HG02588 (cell line): ENCODE data around the gene PLD4.
A peak's percentile ranks its signal among the peaks of the same experiment; 100 is the strongest.
"Not testable (repeated sequence)": the region's sequence is repeated elsewhere in the genome, so short reads cannot be mapped to it uniquely, and the experiment has no call there.

Source experiments
- ATAC-seq: cut with Tn5 transposase; IDR thresholded peaks from one replicate; pipeline ENCODE4 v1.9.1; 2021; ENCODE audit warnings: mild to moderate bottlenecking, moderate library complexity; ENCODE audit not compliant: unreplicated experiment

The PLD4 gene

DNA sequence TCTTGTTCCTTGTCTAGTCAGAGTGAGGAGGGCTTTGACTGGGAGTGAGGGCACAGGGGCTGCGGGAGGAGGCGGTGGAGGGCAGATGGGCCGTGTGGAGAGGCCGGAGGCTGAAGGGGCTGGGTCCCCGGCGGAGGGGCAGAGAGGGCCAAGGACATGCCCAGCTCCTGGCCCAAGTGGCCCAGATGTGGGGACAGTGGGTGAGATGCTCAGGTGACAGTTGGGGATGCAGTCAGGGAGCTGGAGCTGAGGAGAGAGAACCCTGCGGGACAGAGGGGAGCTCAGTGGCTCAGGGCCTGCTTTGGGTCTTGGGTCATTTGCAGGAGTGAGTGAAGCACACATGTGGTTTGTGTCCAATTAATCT, 26.5 kb upstream of the PLD4 start:
- no peak for ATAC-seq

DNA sequence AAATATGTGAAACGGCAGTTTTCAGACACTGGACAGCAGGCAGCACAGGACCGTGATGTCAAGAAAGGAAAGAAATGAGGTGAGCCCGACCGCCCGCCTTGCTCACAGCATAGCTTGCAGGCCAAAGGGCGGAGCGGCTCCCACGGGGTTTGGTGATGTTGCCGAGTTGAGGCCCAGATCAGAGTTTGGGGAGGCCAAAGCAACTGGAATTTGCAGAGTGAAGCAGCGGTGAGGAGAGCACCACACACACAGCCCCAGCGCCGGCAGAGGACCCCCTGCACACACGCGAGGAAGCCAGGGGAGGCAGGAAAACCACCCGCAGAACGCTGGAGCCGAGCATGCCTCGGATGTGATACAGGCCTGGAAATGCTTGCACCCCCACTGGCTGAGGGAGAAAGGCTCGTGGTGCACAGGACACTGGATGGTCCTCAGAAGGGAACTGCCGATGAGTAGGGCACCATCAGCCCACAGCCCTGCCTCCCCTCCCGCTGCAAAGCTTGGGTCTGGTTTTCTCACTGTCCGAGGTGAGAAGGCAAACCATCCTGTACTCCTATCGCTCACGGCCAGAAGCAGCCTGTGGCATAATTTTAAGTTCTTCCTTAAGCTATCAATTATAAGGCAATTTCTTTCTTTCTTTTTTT, 25.7 kb upstream of the PLD4 start:
- no peak for ATAC-seq

DNA sequence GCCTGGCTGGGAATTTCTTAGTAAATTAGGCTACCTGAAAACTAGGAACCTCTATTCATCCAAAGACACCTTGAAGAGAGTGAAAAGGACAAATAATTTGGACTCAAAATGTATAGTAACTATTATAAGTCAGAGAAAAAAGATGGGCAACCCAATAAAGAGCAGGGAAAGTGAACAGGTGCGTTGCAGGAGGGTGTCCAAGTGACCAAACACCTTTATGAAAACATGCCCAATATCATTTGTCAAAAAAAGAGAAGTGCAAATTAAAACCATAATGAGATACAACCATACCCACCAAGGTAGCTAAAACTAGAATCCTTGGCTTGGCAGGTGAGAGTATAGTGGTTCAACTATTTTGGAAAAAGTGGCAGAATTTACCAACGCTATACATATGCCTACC, 24.9 kb upstream of the PLD4 start:
- no peak for ATAC-seq

DNA sequence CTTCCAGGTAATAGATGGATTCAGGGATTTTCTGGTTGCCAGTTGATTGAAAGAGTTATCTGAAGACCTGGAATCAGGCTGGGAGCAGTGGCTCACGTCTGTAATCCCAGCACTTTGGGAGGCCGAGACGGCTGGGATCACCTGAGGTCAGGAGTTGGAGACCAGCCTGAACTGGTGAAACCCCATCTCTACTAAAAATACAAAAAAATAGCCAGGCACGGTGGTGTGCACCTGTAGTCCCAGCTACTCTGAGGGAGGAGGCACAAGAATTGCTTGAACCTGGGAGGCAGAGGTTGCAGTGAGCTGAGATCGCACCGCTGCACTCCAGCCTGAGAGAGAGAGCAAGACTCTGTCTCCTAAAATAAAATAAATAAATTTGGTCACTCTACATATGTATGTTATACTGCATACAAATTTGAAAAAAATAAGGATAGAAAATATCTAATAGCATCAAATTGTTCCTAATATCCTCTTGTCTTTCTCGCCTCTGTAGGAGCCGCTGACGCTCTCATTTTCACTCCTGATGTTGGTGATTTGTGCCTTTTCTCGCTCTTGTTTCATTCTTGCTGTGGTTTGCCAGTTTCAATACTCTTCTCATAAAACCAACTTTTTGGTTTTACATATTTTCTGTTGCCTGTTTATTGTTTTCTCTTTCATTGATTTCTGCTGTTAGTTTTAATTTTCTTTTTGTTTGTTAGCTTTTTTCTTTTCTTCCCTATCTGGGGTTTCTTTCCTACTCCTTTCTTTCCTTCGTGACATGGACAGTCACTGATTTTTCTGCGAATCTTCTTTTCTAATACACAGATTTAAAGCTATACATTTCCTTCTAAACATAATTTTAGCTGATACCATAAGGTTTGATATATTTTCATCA, 23.8 kb upstream of the PLD4 start:
- no peak for ATAC-seq

DNA sequence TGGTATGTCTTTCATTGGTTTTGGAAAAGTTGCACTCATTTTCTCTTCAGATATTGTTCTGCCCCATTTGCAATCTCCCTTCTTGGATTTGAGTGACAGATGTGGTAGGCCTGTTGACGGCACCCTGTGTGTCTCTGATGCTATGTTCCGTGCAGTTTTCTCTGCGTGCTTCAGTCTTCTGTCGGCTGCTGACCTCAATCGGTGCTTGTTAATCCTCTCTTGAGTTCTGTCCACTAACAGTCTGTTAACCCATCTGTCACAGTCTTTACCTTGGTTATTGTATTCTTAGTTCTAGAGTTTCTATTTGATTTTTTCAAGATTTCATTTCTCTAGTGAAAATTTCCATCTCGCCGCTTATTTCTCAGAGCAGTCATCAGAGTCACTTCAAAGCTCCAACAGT, 20.7 kb upstream of the PLD4 start:
- ATAC-seq = no peak

DNA sequence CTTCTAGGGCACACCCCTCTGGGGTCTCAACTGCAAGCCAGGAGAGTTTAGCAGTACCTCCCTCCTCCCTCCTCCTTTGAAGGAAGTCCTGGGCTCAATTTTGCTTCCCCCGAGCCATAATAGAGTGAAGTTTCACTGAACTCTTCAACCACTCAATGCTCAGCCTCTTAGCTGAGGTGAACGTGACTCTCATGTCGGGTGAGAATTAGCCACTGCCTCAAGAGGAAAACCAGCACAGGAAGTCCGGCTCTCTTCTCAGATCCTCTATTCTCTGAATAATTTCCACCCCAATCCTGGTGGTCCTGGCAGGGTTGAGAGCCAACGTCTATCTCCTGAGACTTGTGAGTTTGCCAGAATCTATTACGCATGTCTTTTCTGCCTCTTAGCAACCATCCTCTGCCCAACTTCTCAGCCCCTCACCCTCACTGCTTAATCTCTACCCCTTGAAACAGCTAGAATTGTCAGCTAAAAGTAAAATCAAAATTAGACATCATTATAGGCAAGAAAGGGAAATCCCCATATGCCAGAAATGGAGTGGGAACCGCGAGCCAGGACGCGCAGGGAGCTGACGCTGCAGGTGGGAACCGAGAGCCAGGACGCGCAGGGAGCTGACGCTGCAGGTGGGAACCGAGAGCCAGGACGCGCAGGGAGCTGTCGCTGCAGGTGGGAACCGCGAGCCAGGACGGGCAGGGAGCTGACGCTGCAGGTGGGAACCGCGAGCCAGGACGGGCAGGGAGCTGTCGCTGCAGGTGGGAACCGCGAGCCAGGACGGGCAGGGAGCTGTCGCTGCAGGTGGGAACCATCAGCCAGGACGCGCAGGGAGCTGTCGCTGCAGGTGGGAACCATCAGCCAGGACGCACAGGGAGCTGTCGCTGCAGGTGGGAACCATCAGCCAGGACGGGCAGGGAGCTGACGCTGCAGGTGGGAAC, 19.8 kb upstream of the PLD4 start:
- not testable (repeated sequence) for ATAC-seq

DNA sequence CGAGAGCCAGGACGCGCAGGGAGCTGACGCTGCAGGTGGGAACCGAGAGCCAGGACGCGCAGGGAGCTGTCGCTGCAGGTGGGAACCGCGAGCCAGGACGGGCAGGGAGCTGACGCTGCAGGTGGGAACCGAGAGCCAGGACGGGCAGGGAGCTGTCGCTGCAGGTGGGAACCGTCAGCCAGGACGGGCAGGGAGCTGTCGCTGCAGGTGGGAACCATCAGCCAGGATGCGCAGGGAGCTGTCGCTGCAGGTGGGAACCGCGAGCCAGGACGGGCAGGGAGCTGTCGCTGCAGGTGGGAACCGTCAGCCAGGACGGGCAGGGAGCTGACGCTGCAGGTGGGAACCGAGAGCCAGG, 19.1 kb upstream of the PLD4 start:
- ATAC-seq = not testable (repeated sequence)

DNA sequence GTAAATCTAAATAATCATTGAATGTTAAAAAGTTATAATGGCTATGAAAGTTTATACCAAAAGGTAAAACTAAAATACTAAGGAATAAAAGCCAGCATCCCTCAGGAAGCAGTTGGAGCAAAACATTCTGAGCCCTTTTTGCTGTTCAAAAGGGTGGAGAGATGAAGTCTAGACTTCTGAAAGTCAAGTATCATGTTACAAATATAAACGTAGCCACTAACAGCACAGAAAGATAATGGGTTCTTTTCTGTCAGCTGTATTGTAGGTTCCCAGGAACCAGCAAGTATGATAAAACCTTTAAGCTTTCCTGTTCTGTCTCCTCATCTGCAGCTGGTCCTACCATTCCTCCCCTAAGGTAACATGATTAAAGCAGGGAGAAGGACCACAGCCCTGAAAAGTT, 16.4 kb upstream of the PLD4 start:
- ATAC-seq = no peak

DNA sequence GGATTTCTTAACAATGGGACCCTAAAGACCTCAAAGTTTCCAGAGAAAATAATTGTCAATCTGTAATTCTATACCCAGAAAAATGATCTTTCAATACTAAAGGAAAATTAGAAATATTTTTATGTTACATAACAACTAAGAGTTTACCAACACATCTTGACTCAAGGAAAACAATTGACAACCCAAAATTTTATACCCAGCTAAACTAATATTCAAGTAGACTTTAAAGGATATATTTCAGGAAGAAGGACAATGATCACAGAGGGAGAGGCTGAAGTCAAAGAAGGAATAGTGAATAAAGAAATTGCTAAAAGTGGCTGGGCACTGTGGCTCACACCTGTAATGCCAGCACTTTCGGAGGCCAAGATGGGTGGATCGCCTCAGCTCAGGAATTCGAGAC, 12.6 kb upstream of the PLD4 start:
- no peak for ATAC-seq

DNA sequence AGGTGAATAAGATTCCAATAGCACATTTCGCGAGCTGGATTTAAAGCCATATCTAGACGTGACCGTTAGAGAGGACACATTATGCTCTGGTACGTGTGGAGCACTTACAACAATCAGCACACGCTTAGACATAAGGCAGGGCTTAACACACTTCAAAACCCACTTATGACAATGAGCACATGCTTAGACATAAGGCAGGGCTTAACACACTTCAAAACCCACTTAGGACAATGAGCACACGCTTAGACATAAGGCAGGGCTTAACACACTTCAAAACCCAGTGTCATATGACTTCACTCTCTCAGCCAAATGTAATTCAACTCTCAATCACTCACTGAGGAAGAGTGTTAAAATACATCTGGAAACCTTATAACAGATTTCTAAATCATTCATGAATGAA, 11.2 kb upstream of the PLD4 start:
- ATAC-seq = no peak

DNA sequence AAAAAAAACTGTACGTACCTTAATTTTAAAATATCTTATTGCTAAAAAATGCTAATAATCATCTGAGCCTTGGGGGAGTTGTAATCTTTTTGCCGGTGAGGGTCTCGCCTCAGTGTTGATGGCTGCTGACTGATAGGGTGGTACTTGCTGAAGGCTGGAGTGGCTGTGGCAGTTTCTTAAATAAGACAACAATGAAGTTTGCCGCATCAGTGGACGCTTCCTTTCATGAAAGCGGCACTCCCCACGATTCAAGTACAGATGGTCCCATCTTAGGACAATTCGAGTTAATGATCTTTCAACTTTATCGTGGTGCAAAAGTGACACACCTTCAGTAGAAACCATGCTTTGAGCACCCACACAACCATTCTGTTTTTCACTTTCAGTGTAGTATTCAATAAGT, 7.6 kb upstream of the PLD4 start:
- ATAC-seq = no peak

DNA sequence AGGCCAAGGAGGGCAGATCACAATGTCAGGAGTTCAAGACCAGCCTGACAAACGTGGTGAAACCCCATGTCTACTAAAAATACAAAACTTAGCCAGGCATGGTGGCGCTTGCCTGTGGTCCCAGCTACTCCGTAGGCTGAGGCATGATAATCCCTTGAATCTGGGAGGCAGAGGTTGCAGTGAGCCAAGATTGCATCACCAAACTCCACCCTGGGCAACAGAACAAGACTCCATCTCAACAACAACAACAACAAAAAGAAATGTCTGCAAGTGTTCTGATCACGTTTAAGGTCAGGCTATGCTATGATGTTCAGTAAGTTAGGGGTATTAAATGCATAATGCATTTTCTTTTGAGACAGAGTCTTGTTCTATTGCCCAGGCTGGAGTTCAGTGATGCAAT, 6.7 kb upstream of the PLD4 start:
- no peak for ATAC-seq

DNA sequence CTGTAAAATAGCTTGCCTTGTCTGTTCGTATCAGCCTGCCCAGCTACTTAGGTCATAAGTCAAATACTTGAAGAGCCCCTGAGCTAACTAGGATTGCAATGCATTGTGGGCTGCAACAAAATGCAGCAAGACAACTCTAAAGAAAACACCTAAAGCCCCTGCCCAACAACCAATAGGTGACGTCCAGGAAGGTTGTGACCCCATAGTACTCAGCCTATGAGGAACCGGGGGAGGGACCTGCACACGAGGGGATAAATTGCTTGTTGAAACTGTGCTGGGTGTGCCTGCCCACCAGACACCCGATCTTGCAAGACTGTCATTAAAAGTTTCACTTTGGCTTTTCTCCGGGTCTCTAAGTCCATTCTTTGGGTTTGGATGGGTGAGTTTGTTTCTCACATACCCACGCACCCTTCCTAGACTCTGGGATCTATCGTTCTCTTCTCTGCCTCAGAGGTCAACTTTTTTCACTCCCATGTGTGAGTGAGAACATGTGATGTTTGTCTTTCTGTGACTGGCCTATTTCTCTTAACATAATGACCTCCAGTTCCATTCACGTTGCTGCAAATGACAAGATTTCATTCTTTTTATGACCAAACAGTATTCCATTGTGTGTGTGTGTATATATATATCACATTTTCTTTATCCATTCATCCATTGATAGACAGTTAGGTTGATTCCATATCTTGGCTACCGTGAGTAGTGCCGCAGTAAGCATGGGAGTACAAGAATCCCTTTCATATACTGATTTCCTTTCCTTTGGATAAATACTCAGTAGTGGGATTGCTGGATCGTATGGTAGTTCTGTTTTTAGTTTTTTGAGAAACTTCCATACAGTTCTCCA, 5.3 kb upstream of the PLD4 start:
- ATAC-seq = not testable (repeated sequence)

DNA sequence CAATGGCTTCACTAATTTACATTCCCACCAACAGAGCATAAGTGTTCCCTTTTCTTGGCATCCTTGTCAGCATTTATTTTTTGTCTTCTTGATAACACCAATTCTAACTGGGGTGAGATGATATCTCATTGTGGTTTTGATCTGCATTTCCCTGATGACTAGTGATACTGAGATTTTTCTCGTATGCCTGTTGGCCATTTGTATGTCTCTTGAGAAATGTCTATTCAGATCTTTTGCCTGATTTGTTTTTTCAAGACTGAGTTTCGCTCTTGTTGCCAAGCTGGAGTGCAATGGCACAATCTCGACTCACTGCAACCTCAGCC, 4.7 kb upstream of the PLD4 start:
- no peak for ATAC-seq

DNA sequence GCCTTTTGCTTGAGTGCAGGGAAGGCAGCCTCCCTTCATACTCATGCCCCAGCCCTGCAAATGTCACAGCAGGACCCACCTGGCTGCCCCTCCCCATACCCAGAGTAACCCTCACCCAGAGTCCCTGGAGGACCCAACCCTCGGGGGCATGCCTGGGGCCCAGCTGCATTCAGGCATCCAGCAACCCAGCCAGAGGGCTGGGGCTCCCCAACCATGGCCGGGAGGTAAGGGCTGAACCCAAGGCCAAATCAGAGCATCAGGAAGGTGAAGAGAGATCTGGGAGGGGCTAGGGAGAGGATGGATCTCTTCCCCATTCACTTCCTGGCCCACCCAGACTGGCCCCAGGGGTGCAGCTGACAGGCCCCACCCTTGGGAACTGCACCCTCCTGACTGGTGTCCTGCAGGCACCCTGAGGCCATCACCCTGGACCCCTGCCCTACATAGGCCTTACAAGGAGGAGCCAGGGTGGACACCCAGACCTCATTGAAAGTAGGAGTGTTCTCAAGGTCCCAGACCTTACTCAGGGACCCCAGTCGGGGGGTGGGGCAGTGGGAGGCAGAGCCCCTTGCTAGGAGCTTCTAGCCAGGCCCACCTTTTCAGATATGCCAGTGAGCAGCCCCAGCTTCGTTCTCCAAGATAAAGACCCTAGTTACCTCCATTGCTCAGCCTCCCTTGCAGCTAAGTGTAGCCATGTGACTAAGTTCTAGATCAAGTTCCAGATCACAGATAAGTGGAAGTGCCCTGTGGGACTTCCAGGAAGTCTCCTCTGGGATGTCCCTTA, 849 bp upstream of the PLD4 start:
- ATAC-seq = no peak

DNA sequence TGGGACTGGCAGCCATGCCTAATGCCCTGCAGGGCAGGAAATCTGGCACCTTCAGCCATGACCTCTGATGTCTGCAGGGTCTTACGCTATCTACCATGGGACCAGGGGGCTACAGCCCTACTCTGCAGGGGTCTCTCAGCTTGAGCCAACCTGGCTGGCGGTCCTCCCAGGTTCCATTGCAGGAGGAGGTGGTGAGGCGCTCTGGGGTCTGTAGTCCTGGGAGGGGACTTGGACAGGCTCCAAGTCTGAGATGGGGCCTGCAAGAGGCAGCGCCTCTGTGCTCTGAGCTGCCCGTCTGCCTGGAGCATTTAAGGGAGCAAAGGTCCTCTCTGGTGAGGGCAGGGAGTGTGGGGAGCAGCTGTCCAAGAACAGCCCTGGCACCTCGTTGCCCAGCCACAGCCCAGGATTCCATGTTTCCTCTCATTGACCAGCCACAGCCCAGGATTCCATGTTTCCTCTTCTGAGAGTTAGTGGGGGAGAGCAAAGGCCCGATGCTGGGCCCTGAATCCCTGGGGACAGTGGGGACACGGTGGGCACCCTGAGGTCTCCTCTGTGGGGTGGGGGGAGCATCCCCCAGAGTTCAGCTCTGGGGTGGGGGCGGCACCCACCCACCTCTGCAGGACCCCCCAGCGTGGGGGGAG, 655 bp downstream of the PLD4 start:
- no peak for ATAC-seq

DNA sequence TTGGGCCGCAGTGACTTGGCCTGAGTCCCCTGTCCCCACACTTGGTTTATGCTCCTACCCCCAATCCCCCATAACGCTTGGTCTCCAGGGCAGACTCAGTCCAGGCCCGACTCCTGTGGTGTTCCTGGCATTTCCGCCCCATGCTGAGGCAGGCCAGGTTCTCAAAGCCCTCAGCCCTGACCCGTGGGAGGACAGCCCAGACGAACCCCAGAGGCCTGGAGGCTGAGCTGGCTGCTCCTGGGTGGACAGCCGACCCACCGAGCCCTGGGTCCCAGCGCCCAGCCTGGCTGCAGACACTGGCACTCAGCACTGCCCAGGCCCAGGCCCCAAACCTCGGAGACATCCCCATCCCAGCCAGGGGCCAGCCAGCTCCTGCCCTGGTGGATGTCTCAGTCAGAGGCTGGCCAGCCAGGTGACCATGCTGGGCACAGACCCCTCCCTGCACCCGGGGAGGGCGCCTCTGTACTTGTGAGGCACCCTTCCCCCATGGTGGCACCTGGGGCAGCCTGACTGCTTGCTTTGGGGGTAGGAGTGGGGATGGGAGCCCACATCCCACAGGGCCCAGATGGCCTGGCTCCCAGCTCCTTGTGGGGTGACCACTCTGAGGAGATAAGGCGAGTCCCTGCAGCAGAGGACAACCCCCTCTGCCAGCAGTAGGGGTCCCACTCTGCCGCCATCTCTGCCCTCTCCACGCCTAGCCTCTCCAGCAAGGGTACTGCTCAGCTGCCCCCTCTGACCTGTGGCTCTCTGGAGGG, 1.4 kb downstream of the PLD4 start:
- no peak for ATAC-seq

DNA sequence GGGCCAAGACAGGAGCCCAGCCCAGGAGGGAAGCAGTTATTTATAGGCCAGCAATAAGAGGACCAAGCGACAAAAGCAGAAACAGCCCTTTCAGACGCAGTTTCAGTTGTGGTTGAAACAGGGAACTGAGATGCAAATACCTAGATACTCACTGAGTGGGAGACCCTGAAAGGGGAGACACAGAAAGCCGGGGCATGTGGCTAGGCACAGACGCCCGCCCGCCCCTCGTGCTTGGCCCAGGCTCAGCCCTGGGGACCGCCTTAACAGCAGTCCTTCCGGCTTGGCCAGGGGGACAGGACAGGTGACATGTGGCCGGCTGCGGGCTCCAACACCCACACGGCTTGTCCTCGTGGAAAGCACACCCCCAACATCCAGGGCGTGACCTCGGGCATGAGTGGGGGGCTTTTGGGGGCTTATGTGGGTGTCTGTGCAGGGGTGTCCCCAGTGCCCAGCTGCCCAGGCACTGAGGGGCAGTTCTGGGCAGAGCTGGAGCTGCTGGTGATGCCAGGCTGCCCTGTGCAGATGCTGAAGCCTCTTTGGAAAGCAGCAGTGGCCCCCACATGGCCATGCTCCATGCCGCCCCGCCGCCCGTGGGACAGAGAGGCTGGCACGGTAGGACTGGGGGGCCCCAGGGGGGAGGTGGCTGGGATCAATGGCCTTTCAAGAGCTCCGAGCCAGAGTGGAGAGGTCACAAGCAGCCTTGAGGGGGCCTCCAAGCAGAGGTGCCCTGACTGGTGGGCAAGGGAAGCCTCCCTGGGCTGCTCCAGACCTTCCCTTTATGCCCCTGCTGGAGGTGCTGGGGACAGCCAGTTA, 2.1 kb downstream of the PLD4 start:
- ATAC-seq = peak; percentile 70
